Transverse colon (tissue), 4 donors: ENCODE data around the gene HS1BP3. TPM values are rescaled to one million over a fixed set of nuclear protein-coding genes. Genes with fewer than 3 reads are reported as not detected.

Experiments used
- DNase-seq: peaks from one replicate; pipeline ENCODE4 v3.0.0-alpha.2; 2019
- H3K27ac ChIP-seq, 4 donors: fragments of 200-600 bp; sonication (generic); 2 replicates each; pipeline ENCODE4 v1.5.1; 2016 to 2018; ENCODE audit warnings: inconsistent platforms in 4 of 4
- H3K27me3 ChIP-seq: fragments of 200-600 bp; sonication (generic); 2 replicates; pipeline ENCODE4 v1.5.1; 2017; ENCODE audit warnings: inconsistent platforms
- H3K36me3 ChIP-seq, 4 donors: fragments of 200-600 bp; sonication (generic); 2 replicates each; pipeline ENCODE4 v1.5.1; 2017 to 2019; ENCODE audit warnings: inconsistent platforms in 4 of 4
- H3K4me1 ChIP-seq, 4 donors: fragments of 200-600 bp; sonication (generic); 2 replicates each; pipeline ENCODE4 v1.5.1; 2017 to 2020; ENCODE audit warnings: inconsistent platforms in 4 of 4
- H3K4me3 ChIP-seq, 4 donors: fragments of 200-600 bp; sonication (generic); 1 replicate in 1 of 4; 2 replicates in 3 of 4; pipeline versions ENCODE4 v1.5.1 to v1.6.1; 2017 to 2019; ENCODE audit warnings: inconsistent platforms in 4 of 4
- H3K9me3 ChIP-seq, 2 donors: fragments of 200-600 bp; sonication (generic); 2 replicates each; pipeline ENCODE4 v1.5.1; 2017 to 2019; ENCODE audit warnings: inconsistent platforms in 2 of 2
- CTCF ChIP-seq, 5 experiments: fragments of 200-600 bp in 3 of 5; fragments of 450-650 bp in 2 of 5; sonication (generic) in 3 of 5; IDR thresholded peaks; 1 replicate in 2 of 5; 2 replicates in 3 of 5; pipeline ENCODE4 v1.5.1; 2016 to 2017; ENCODE audit warnings: antibody characterized with exemption in 5 of 5, inconsistent platforms in 3 of 5, mild to moderate bottlenecking in 2 of 5, moderate library complexity in 1 of 5
- EP300 ChIP-seq: sonication (generic); formaldehyde crosslinking; IDR thresholded peaks from one replicate; pipeline ENCODE4 v1.6.1; 2017; ENCODE audit warnings: antibody characterized with exemption, low read depth
- POLR2A ChIP-seq: fragments of 450-650 bp; IDR thresholded peaks from one replicate; pipeline ENCODE4 v1.6.1; 2016; ENCODE audit warnings: antibody characterized with exemption, mild to moderate bottlenecking, moderate library complexity
- POLR2AphosphoS5 ChIP-seq, 3 donors: sonication (generic); formaldehyde crosslinking; IDR thresholded peaks; one replicate each; pipeline ENCODE4 v1.6.1; 2016; ENCODE audit warnings: antibody characterized with exemption in 3 of 3
- WGBS, 2 donors: methylation state at CpG; one replicate each; pipeline ENCODE4 v1.1.5; 2018; ENCODE audit warnings: low coverage in 1 of 2; 5-methylcytosine and 5-hydroxymethylcytosine counted together
- in situ Hi-C, 4 donors: fragments of 200-750 bp; cut with MboI; loops; one replicate each; pipeline versions ENCODE4 v1.15.0 to v1.15.1; 2017; ENCODE audit warnings: low sequenced_read_pairs in 3 of 4, low pct_ligation_motif_present in 1 of 4, low pct_unique_long_range_greater_than_20kb in 1 of 4
- intact Hi-C: fragments of 100-400 bp; cut with DNase I; formaldehyde crosslinking; loops from one replicate; pipeline ENCODE4 v1.15.1; 2023; ENCODE audit warnings: low total_unique reads
- total RNA-seq, 4 donors: library from RNA; depleted of rRNA; stranded (reverse); fragments of >200 nt; gene quantifications; one replicate each; pipeline ENCODE4 v1.1.0, GENCODE V29; 2016

HS1BP3 gene
- total RNA-seq, 4 donors from 2014 or later: 29.5 to 44.2 (median 33.1) TPM

- Histone ChIP-seq H3K4me3 (no peak overlapping the region), H3K36me3 (no peaks in the 10 kb centered on the region), H3K4me1 (peaks cover 8 to 15% (median 10%) of the 10 kb centered on the region in 4 donors), H3K27me3 (no peaks in the 10 kb centered on the region), H3K27ac (no peak overlapping the region), H3K9me3 (no peaks in the 10 kb centered on the region)
- intact Hi-C loops (no loop called here), in situ Hi-C loops (no loop called here)
- no peak for DNase-seq
- WGBS, 2 donors: 90% methylated on average over 7 of the region's 7 CpGs; no CpG with 5 or more reads in 1 of the 2 donors
- TF ChIP-seq CTCF (IDR thresholded peaks at IDR 0.05): no peak
- no peak for TF ChIP-seq POLR2A
- no peak for TF ChIP-seq POLR2AphosphoS5 (IDR thresholded peaks at IDR 0.05)
- TF ChIP-seq EP300: no peak
These were observed 79.2 kb downstream of the HS1BP3 start for GRCh38 chr2:20571644-20572215.

- Histone ChIP-seq H3K9me3 (no peaks in the 10 kb centered on the region), H3K36me3 (no peaks in the 10 kb centered on the region), H3K4me3 (no peak overlapping the region), H3K4me1 (peaks cover 5 to 15% (median 9%) of the 10 kb centered on the region in 4 donors), H3K27ac (peak overlapping the region in 1 of 4 donors; percentile 41), H3K27me3 (no peaks in the 10 kb centered on the region)
- TF ChIP-seq POLR2A (no peak), POLR2AphosphoS5 (IDR thresholded peaks at IDR 0.05) (no peak), EP300 (no peak), CTCF (IDR thresholded peaks at IDR 0.05) (no peak)
- intact Hi-C loops: no loop called here
- no peak for DNase-seq
- WGBS, 2 donors: 88% methylated on average over 10 of the region's 10 CpGs; no CpG with 5 or more reads in 1 of the 2 donors
- in situ Hi-C loops: no loop called here
These were observed 79.7 kb downstream of the HS1BP3 start for GRCh38 chr2:20571231-20571630.

- Histone ChIP-seq H3K36me3 (no peaks in the 10 kb centered on the region), H3K9me3 (no peaks in the 10 kb centered on the region), H3K4me1 (peaks cover 5 to 15% (median 9%) of the 10 kb centered on the region in 4 donors), H3K4me3 (no peak overlapping the region), H3K27ac (no peak overlapping the region), H3K27me3 (no peaks in the 10 kb centered on the region)
- 94 to 100% methylated on average over 1 to 6 of the region's 6 CpGs for WGBS, 2 donors
- intact Hi-C loops (no loop called here), in situ Hi-C loops (no loop called here)
- no peak for DNase-seq
- TF ChIP-seq POLR2AphosphoS5 (IDR thresholded peaks at IDR 0.05) (no peak), EP300 (no peak), POLR2A (no peak), CTCF (IDR thresholded peaks at IDR 0.05) (no peak)
These were observed 80.6 kb downstream of the HS1BP3 start for GRCh38 chr2:20570249-20570648.

- H3K36me3 ChIP-seq: no peaks in the 10 kb centered on the region
- TF ChIP-seq POLR2AphosphoS5 (IDR thresholded peaks at IDR 0.05) (no peak), POLR2A (no peak), EP300 (no peak), CTCF (IDR thresholded peaks at IDR 0.05) (no peak)
- no peak for DNase-seq
- WGBS, 2 donors: 53 to 71% methylated on average over 5 to 7 of the region's 7 CpGs
- H3K4me3 ChIP-seq: no peak overlapping the region
- no peaks in the 10 kb centered on the region for H3K9me3 ChIP-seq
- intact Hi-C loops (no loop called here), in situ Hi-C loops (no loop called here)
- H3K27me3 ChIP-seq: no peaks in the 10 kb centered on the region
- H3K27ac ChIP-seq: peak overlapping the region in 2 of 4 donors; percentile 0 to 22
- peaks cover 5 to 15% (median 9%) of the 10 kb centered on the region in 4 donors for H3K4me1 ChIP-seq
These were observed 81.3 kb downstream of the HS1BP3 start for GRCh38 chr2:20569464-20570223.
